Peyer's patch (tissue), 4 donors: ENCODE results near the gene EXD3. TPM values are rescaled to one million over a fixed set of nuclear protein-coding genes. Genes with fewer than 3 reads are reported as not detected.

Experiments used
- DNase-seq, 3 donors: peaks; one replicate each; pipeline ENCODE4 v3.0.0-alpha.2; 2017 to 2019
- H3K27ac ChIP-seq, 4 donors: fragments of 200-600 bp; sonication (generic); one replicate each; pipeline ENCODE4 v1.5.1; 2016 to 2019
- H3K27me3 ChIP-seq, 2 donors: fragments of 200-600 bp; sonication (generic); one replicate each; pipeline ENCODE4 v1.5.1; 2019
- H3K36me3 ChIP-seq, 3 donors: fragments of 200-600 bp; sonication (generic); one replicate each; pipeline ENCODE4 v1.5.1; 2016 to 2019
- H3K4me1 ChIP-seq, 4 donors: fragments of 200-600 bp; sonication (generic); one replicate each; pipeline ENCODE4 v1.5.1; 2016 to 2019
- H3K4me3 ChIP-seq, 4 donors: fragments of 200-600 bp; sonication (generic); 1 replicate in 3 of 4; 2 replicates in 1 of 4; pipeline ENCODE4 v1.5.1; 2016 to 2019; ENCODE audit warnings: mild to moderate bottlenecking in 1 of 4
- H3K9me3 ChIP-seq, 4 donors: fragments of 200-600 bp; sonication (generic); one replicate each; pipeline ENCODE4 v1.5.1; 2016 to 2019; ENCODE audit warnings: mild to moderate bottlenecking in 1 of 4
- CTCF ChIP-seq, 6 experiments: fragments of 450-650 bp in 4 of 6; fragments of 200-600 bp in 2 of 6; sonication (generic) in 1 of 6; IDR thresholded peaks; one replicate each; pipeline ENCODE4 v1.5.1; 2017 to 2019; ENCODE audit warnings: antibody characterized with exemption in 6 of 6, mild to moderate bottlenecking in 3 of 6, moderate library complexity in 1 of 6
- POLR2A ChIP-seq, 2 donors: fragments of 450-650 bp; IDR thresholded peaks; one replicate each; pipeline ENCODE4 v1.5.1; 2017; ENCODE audit warnings: antibody characterized with exemption in 2 of 2, mild to moderate bottlenecking in 2 of 2, moderate library complexity in 2 of 2
- total RNA-seq, 4 donors: library from RNA; depleted of rRNA; stranded (reverse); fragments of >200 nt; gene quantifications; one replicate each; pipeline ENCODE4 v1.1.0, GENCODE V29; 2016

The EXD3 gene
- total RNA-seq, 4 donors from 2014 or later = 38.7 to 82.4 (median 61.6) TPM

- Histone ChIP-seq H3K27me3 (no peaks in the 10 kb centered on the region), H3K9me3 (no peaks in the 10 kb centered on the region), H3K4me1 (peaks cover 0 to 14% (median 3%) of the 10 kb centered on the region in 4 donors), H3K27ac (no peak overlapping the region), H3K36me3 (no peaks in the 10 kb centered on the region), H3K4me3 (no peak overlapping the region)
- no peak for DNase-seq
- TF ChIP-seq POLR2A (IDR thresholded peaks at IDR 0.05) (no peak), CTCF (IDR thresholded peaks at IDR 0.05) (no peak)
Measured at GRCh38 chr9:137383081-137383783, 39.7 kb downstream of the EXD3 start.

- H3K9me3 ChIP-seq = no peaks in the 10 kb centered on the region
- no peaks in the 10 kb centered on the region for H3K27me3 ChIP-seq
- DNase-seq = no peak
- H3K4me3 ChIP-seq = no peak overlapping the region
- TF ChIP-seq POLR2A (IDR thresholded peaks at IDR 0.05) (no peak), CTCF (IDR thresholded peaks at IDR 0.05) (no peak)
- peaks cover 0 to 8% (median under 1%) of the 10 kb centered on the region in 4 donors for H3K4me1 ChIP-seq
- no peak overlapping the region for H3K27ac ChIP-seq
- no peaks in the 10 kb centered on the region for H3K36me3 ChIP-seq
Measured at GRCh38 chr9:137382444-137383080, 40.4 kb downstream of the EXD3 start.

- H3K9me3 ChIP-seq = no peaks in the 10 kb centered on the region
- H3K36me3 ChIP-seq = no peaks in the 10 kb centered on the region
- TF ChIP-seq POLR2A (IDR thresholded peaks at IDR 0.05) (no peak), CTCF (IDR thresholded peaks at IDR 0.05) (no peak)
- H3K27me3 ChIP-seq = no peaks in the 10 kb centered on the region
- no peak for DNase-seq
- H3K4me1 ChIP-seq = no peaks in the 10 kb centered on the region
- H3K4me3 ChIP-seq = no peak overlapping the region
- no peak overlapping the region for H3K27ac ChIP-seq
Measured at GRCh38 chr9:137381501-137382443, 41.2 kb downstream of the EXD3 start.

- no peak for DNase-seq
- H3K4me3 ChIP-seq = no peak overlapping the region
- H3K27ac ChIP-seq = no peak overlapping the region
- no peaks in the 10 kb centered on the region for H3K4me1 ChIP-seq
- TF ChIP-seq POLR2A (IDR thresholded peaks at IDR 0.05) (no peak), CTCF (IDR thresholded peaks at IDR 0.05) (no peak)
- no peaks in the 10 kb centered on the region for H3K27me3 ChIP-seq
- no peaks in the 10 kb centered on the region for H3K36me3 ChIP-seq
- no peaks in the 10 kb centered on the region for H3K9me3 ChIP-seq
Measured at GRCh38 chr9:137380606-137381005, 42.4 kb downstream of the EXD3 start.

GRCh38 chr9:137380171-137380570 lies 42.8 kb downstream of the EXD3 start:
- Histone ChIP-seq H3K27ac (no peak overlapping the region), H3K4me3 (no peak overlapping the region), H3K27me3 (no peaks in the 10 kb centered on the region), H3K4me1 (no peaks in the 10 kb centered on the region), H3K9me3 (no peaks in the 10 kb centered on the region), H3K36me3 (no peaks in the 10 kb centered on the region)
- DNase-seq = no peak
- no peak for TF ChIP-seq POLR2A (IDR thresholded peaks at IDR 0.05)
- no peak for TF ChIP-seq CTCF (IDR thresholded peaks at IDR 0.05)
